ENCODE results near the gene ALX3. TPM values are rescaled to one million over a fixed set of nuclear protein-coding genes. Genes with fewer than 3 reads are reported as not detected.
A peak's percentile ranks its signal among the peaks of the same experiment; 100 is the strongest.

ALX3 gene
- total RNA-seq, 1 donor from 2014 or later, result not detected

- Histone ChIP-seq H3K27me3 (ENCODE audit: low read depth) (no peaks in the 10 kb centered on the region), H3K4me1 (peaks cover 47% of the 10 kb centered on the region), H3K9me3 (replicated peaks) (no peaks in the 10 kb centered on the region), H3K4me3 (no peak overlapping the region), H3K36me3 (peaks cover 100% of the 10 kb centered on the region), H3K27ac (replicated peaks) (peak overlapping the region; percentile 69)
- intact Hi-C loops (cut with micrococcal nuclease), result no loop called here
- TF ChIP-seq CTCF (IDR thresholded peaks at IDR 0.05; ENCODE audit: borderline replicate concordance), result no peak
- DNase-seq, result no peak
Observed at GRCh38 chr1:110051262-110051648, 19.2 kb downstream of the ALX3 start.

- no peaks in the 10 kb centered on the region for H3K27me3 ChIP-seq (ENCODE audit: low read depth)
- peaks cover 45% of the 10 kb centered on the region for H3K4me1 ChIP-seq
- no peak for DNase-seq
- no peak overlapping the region for H3K4me3 ChIP-seq
- no peak for TF ChIP-seq CTCF (IDR thresholded peaks at IDR 0.05; ENCODE audit: borderline replicate concordance)
- H3K9me3 ChIP-seq (replicated peaks), result no peaks in the 10 kb centered on the region
- intact Hi-C loops (cut with micrococcal nuclease), result no loop called here
- H3K36me3 ChIP-seq, result peaks cover 100% of the 10 kb centered on the region
- H3K27ac ChIP-seq (replicated peaks), result peak overlapping the region; percentile 69
Observed at GRCh38 chr1:110050602-110051261, 19.7 kb downstream of the ALX3 start.

- Histone ChIP-seq H3K27ac (replicated peaks) (peak overlapping the region; percentile 69), H3K36me3 (peaks cover 100% of the 10 kb centered on the region), H3K4me1 (peaks cover 45% of the 10 kb centered on the region), H3K4me3 (no peak overlapping the region), H3K27me3 (ENCODE audit: low read depth) (no peaks in the 10 kb centered on the region), H3K9me3 (replicated peaks) (no peaks in the 10 kb centered on the region)
- TF ChIP-seq CTCF (IDR thresholded peaks at IDR 0.05; ENCODE audit: borderline replicate concordance), result no peak
- DNase-seq, result no peak
- intact Hi-C loops (cut with micrococcal nuclease), result no loop called here
Observed at GRCh38 chr1:110049801-110050601, 20.5 kb downstream of the ALX3 start.

- Histone ChIP-seq H3K27ac (replicated peaks) (peak overlapping the region; percentile 69), H3K4me1 (peaks cover 40% of the 10 kb centered on the region), H3K4me3 (no peak overlapping the region), H3K9me3 (replicated peaks) (no peaks in the 10 kb centered on the region), H3K27me3 (ENCODE audit: low read depth) (no peaks in the 10 kb centered on the region), H3K36me3 (peaks cover 100% of the 10 kb centered on the region)
- no peak for DNase-seq
- TF ChIP-seq CTCF (IDR thresholded peaks at IDR 0.05; ENCODE audit: borderline replicate concordance), result no peak
- intact Hi-C loops (cut with micrococcal nuclease), result no loop called here
Observed at GRCh38 chr1:110048923-110049601, 21.4 kb downstream of the ALX3 start.

GRCh38 chr1:110048240-110048639, 22.2 kb downstream of the ALX3 start:
- H3K27me3 ChIP-seq (ENCODE audit: low read depth), result no peaks in the 10 kb centered on the region
- H3K4me3 ChIP-seq, result no peak overlapping the region
- intact Hi-C loops (cut with micrococcal nuclease), result no loop called here
- H3K36me3 ChIP-seq, result peaks cover 100% of the 10 kb centered on the region
- peaks cover 35% of the 10 kb centered on the region for H3K4me1 ChIP-seq
- H3K9me3 ChIP-seq (replicated peaks), result no peaks in the 10 kb centered on the region
- no peak for DNase-seq
- TF ChIP-seq CTCF (IDR thresholded peaks at IDR 0.05; ENCODE audit: borderline replicate concordance), result no peak
- H3K27ac ChIP-seq (replicated peaks), result no peak overlapping the region
